Left ventricle myocardium superior (tissue), 1 donor: ENCODE results near the gene MLLT3. TPM values are rescaled to one million over a fixed set of nuclear protein-coding genes. Genes with fewer than 3 reads are reported as not detected.

ENCODE experiments used
- ATAC-seq: fragments of 200-7000 bp; cut with Tn5 transposase; one replicate; pipeline ENCODE4 v1.9.1; 2020; ENCODE audit warnings: mild to moderate bottlenecking, moderate library complexity
- DNase-seq: peaks from one replicate; pipeline ENCODE4 v3.0.0-alpha.2; 2020
- intact Hi-C: fragments of 100-400 bp; cut with micrococcal nuclease; formaldehyde crosslinking; loops from one replicate; pipeline ENCODE4 v1.11.0; 2022
- total RNA-seq: library from RNA; stranded (reverse); fragmentation: NEBNext Ultra II Directional; extraction: Animal tissue kit (Norgen Biotek cat#: 25700); gene quantifications from one replicate; pipeline ENCODE4 v1.2.1, GENCODE V29; 2021
- donor health status: DM: no; HTN: yes; CAD: no; lungs with severe emphysema.

MLLT3 gene
- total RNA-seq, 1 donor from 2014 or later = 15.4 TPM

GRCh38 chr9:20349568-20349967 is 272.7 kb downstream of the MLLT3 start:
- no peak for DNase-seq
- intact Hi-C loops = no loop called here
- no peak for ATAC-seq

GRCh38 chr9:20343325-20343724 is 279.0 kb downstream of the MLLT3 start:
- ATAC-seq = no peak

GRCh38 chr9:20340511-20340861 is 281.8 kb downstream of the MLLT3 start:
- intact Hi-C loops = no loop called here
- ATAC-seq (no peak), DNase-seq (no peak)

More at GRCh38 chr9:20343325-20343724, 279.0 kb downstream of the MLLT3 start:
- no peak for DNase-seq
- intact Hi-C loops = no loop called here

- DNase-seq (no peak), ATAC-seq (no peak)
- intact Hi-C loops = no loop called here
Observed at GRCh38 chr9:20335668-20336332, 286.5 kb downstream of the MLLT3 start.

- intact Hi-C loops = no loop called here
- DNase-seq (no peak), ATAC-seq (no peak)
Observed at GRCh38 chr9:20333991-20334390, 288.3 kb downstream of the MLLT3 start.

GRCh38 chr9:20331095-20331685 is 291.1 kb downstream of the MLLT3 start:
- ATAC-seq (no peak), DNase-seq (no peak)
- intact Hi-C loops = no loop called here

- intact Hi-C loops = no loop called here
- no peak for ATAC-seq
- DNase-seq = no peak
Observed at GRCh38 chr9:20330688-20331087, 291.6 kb downstream of the MLLT3 start.

GRCh38 chr9:20326516-20326915 is 295.8 kb downstream of the MLLT3 start:
- ATAC-seq = no peak
- intact Hi-C loops = no loop called here
- no peak for DNase-seq

- ATAC-seq (no peak), DNase-seq (no peak)
- intact Hi-C loops = no loop called here
Observed at GRCh38 chr9:20325008-20325407, 297.3 kb downstream of the MLLT3 start.

- no peak for ATAC-seq
Observed at GRCh38 chr9:20322212-20322611, 300.1 kb downstream of the MLLT3 start.

GRCh38 chr9:20321423-20322082 is 300.7 kb downstream of the MLLT3 start:
- no peak for ATAC-seq
- intact Hi-C loops = no loop called here

More at GRCh38 chr9:20322212-20322611, 300.1 kb downstream of the MLLT3 start:
- intact Hi-C loops = no loop called here
- DNase-seq = no peak

GRCh38 chr9:20320921-20321320 is 301.4 kb downstream of the MLLT3 start:
- DNase-seq = no peak
- intact Hi-C loops = no loop called here
- no peak for ATAC-seq

More at GRCh38 chr9:20321423-20322082, 300.7 kb downstream of the MLLT3 start:
- no peak for DNase-seq

GRCh38 chr9:20319641-20320337 is 302.5 kb downstream of the MLLT3 start:
- ATAC-seq = peak; percentile 77
- intact Hi-C loops = no loop called here
- no peak for DNase-seq

GRCh38 chr9:20319241-20319640 is 303.1 kb downstream of the MLLT3 start:
- intact Hi-C loops = no loop called here
- DNase-seq = no peak
- no peak for ATAC-seq

- intact Hi-C loops = no loop called here
- DNase-seq (no peak), ATAC-seq (no peak)
Observed at GRCh38 chr9:20317701-20318100, 304.6 kb downstream of the MLLT3 start.

GRCh38 chr9:20316372-20316771 is 305.9 kb downstream of the MLLT3 start:
- intact Hi-C loops = no loop called here
- no peak for ATAC-seq

GRCh38 chr9:20315677-20316076 is 306.6 kb downstream of the MLLT3 start:
- ATAC-seq = no peak
- intact Hi-C loops = no loop called here
- no peak for DNase-seq

More at GRCh38 chr9:20316372-20316771, 305.9 kb downstream of the MLLT3 start:
- no peak for DNase-seq

- ATAC-seq (no peak), DNase-seq (no peak)
- intact Hi-C loops = no loop called here
Observed at GRCh38 chr9:20314981-20315380, 307.3 kb downstream of the MLLT3 start.

- intact Hi-C loops = no loop called here
- ATAC-seq (no peak), DNase-seq (no peak)
Observed at GRCh38 chr9:20313415-20313814, 308.9 kb downstream of the MLLT3 start.

- intact Hi-C loops = no loop called here
- DNase-seq (no peak), ATAC-seq (no peak)
Observed at GRCh38 chr9:20312732-20313131, 309.6 kb downstream of the MLLT3 start.
